Neutrophil (primary cell): Measurements from ENCODE around the gene LIPM.

Experiments used
- H3K27ac ChIP-seq: fragments of 200-600 bp; sonication (generic); 2 replicates; pipeline ENCODE4 v1.5.1; 2016; ENCODE audit warnings: mild to moderate bottlenecking, moderate library complexity
- H3K27me3 ChIP-seq: fragments of 200-600 bp; sonication (generic); 2 replicates; pipeline ENCODE4 v1.6.0; 2016; ENCODE audit warnings: mild to moderate bottlenecking
- H3K36me3 ChIP-seq: fragments of 200-600 bp; sonication (generic); 2 replicates; pipeline ENCODE4 v1.5.1; 2017
- H3K4me1 ChIP-seq, 2 experiments: fragments of 200-600 bp in 1 of 2; sonication (generic) in 1 of 2; 1 replicate in 1 of 2; 2 replicates in 1 of 2; pipeline versions ENCODE4 v1.5.1 to v1.6.1; 2013 to 2016; ENCODE audit warnings: low read depth in 1 of 2, low read length in 1 of 2, mild to moderate bottlenecking in 1 of 2, moderate library complexity in 1 of 2; ENCODE audit not compliant: control insufficient read depth in 1 of 2, insufficient read depth in 1 of 2
- H3K4me3 ChIP-seq, 2 experiments: fragments of 200-600 bp in 1 of 2; sonication (generic) in 1 of 2; 1 replicate in 1 of 2; 2 replicates in 1 of 2; pipeline ENCODE4 v1.5.1; 2013 to 2016; ENCODE audit warnings: low read depth in 1 of 2, low read length in 1 of 2, mild to moderate bottlenecking in 1 of 2, moderate library complexity in 1 of 2
- H3K9me3 ChIP-seq: fragments of 200-600 bp; sonication (generic); 2 replicates; pipeline ENCODE4 v1.5.1; 2016
- TF ChIP-seq, protein P1 (sequence below): fragments of 200-600 bp; sonication (generic); IDR thresholded peaks from 2 replicates; pipeline ENCODE4 v1.5.1; 2016; ENCODE audit warnings: antibody characterized with exemption

LIPM gene

DNA sequence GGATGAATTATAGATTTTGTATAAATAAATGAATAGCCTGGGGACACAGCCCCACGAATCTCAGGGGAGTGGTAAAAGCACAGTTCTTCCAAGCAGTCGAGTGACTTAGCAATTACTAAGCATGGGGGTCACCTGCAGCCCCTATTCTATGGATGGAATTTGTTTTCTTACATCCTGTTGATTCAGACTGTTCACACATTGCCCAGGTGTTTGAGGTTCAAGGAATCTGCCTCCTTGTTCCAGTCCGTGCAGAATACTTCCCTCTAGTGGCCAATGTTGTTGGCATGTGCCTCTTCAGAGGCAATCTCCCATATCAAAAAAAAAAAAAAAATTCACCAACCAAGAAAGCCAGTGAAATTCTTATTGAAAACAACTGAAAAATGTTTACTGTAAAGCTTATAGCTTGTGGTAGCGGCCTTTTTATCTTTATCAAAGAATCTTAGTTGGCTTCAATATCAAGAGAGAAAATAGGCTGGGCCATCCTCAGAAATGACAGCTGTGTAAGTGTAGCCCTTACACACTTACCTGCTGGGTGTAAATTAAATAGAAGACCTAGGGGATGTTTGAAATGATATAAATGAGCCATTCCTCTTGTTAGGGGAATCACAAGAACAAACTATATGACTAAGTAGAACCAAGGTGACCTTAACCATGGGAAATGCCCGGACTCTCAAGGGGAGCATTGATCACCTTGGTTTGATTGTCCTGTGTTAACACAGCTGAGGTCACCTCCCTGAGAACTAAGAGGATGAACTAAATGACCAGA, 7.8 kb downstream of the LIPM start:
- no peaks in the 10 kb centered on the region for H3K4me1 ChIP-seq
- H3K4me3 ChIP-seq: no peak overlapping the region

DNA sequence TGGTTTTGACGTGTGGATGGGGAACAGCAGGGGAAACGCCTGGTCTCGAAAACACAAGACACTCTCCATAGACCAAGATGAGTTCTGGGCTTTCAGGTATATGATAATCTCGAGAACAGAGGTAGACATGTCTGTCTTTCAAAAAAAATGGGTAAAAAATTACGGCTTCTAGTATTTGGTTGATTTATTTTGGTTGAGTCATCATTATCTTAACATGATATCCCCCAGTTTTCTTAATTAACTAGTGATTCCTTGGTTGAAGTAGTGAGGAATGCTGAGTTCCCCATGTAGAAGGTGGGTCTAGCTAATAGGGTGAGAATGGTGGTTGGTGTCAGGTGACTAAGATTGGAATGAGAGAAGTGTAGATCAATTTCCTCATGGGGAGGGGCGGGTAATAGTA, 10.7 kb downstream of the LIPM start:
- TF ChIP-seq, protein P1, sequence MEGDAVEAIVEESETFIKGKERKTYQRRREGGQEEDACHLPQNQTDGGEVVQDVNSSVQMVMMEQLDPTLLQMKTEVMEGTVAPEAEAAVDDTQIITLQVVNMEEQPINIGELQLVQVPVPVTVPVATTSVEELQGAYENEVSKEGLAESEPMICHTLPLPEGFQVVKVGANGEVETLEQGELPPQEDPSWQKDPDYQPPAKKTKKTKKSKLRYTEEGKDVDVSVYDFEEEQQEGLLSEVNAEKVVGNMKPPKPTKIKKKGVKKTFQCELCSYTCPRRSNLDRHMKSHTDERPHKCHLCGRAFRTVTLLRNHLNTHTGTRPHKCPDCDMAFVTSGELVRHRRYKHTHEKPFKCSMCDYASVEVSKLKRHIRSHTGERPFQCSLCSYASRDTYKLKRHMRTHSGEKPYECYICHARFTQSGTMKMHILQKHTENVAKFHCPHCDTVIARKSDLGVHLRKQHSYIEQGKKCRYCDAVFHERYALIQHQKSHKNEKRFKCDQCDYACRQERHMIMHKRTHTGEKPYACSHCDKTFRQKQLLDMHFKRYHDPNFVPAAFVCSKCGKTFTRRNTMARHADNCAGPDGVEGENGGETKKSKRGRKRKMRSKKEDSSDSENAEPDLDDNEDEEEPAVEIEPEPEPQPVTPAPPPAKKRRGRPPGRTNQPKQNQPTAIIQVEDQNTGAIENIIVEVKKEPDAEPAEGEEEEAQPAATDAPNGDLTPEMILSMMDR: no peak
- no peaks in the 10 kb centered on the region for H3K4me1 ChIP-seq

More for the DNA sequence above, 7.8 kb downstream of the LIPM start:
- Histone ChIP-seq H3K27me3 (no peaks in the 10 kb centered on the region), H3K36me3 (no peaks in the 10 kb centered on the region), H3K27ac (no peak overlapping the region), H3K9me3 (no peaks in the 10 kb centered on the region)
- TF ChIP-seq, protein P1: peak; percentile 31

DNA sequence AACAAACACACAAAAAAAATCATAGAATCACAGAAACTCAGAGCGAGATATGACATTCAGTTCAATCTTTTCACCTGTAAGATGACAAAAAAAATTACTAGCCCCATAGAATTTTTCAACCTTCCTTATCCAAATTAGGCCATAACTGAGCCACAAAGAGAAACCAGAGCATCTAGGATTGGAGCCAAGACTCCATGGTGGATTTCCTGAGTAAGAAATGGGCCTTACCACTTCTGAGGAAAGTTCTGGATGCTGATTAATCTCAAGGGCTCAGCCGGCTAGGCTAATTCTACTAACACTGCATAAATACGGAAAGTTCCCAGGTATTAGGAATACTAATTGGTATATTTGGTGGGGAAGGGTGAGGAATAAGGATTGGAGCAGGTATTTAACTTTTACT, 16.8 kb downstream of the LIPM start:
- TF ChIP-seq, protein P1: no peak
- no peaks in the 10 kb centered on the region for H3K27me3 ChIP-seq
- no peak overlapping the region for H3K4me3 ChIP-seq
- peaks cover 68% of the 10 kb centered on the region for H3K36me3 ChIP-seq
- no peaks in the 10 kb centered on the region for H3K4me1 ChIP-seq
- no peak overlapping the region for H3K27ac ChIP-seq
- H3K9me3 ChIP-seq: no peaks in the 10 kb centered on the region

More for the DNA sequence above, 10.7 kb downstream of the LIPM start:
- Histone ChIP-seq H3K4me3 (no peak overlapping the region), H3K27ac (no peak overlapping the region), H3K9me3 (no peaks in the 10 kb centered on the region), H3K36me3 (peaks cover 16% of the 10 kb centered on the region), H3K27me3 (no peaks in the 10 kb centered on the region)

DNA sequence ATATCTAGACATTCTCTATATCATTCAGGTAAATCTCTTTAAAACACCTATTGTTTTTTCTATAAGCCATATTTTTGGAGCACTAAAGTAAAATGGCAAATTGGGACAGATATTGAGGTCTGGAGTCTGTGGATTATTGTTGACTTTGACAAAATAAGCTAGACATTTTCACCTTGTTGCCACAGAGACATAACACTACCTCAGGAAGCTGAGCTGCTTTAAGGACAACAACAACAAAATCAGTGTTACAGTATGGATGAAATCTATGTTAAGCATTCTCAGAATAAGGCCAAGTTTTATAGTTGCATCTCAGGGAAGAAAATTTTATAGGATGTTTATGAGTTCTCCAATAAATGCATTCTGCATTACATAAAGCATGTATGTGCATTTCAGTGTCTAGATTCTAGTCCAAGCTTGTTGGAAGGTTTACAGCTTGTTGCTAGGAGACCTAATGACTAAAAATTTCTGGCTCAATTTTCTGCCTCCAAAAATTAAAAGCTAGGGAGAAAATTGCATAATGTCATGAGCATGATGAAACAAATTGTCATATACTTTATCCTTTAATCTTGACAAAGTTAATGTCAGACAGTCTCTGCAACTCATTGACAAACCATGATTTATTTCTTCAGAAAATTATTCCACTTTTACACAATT, 18.3 kb downstream of the LIPM start:
- TF ChIP-seq, protein P1: no peak
- Histone ChIP-seq H3K4me1 (no peaks in the 10 kb centered on the region), H3K36me3 (peaks cover 82% of the 10 kb centered on the region), H3K27me3 (no peaks in the 10 kb centered on the region), H3K27ac (no peak overlapping the region), H3K9me3 (no peaks in the 10 kb centered on the region), H3K4me3 (no peak overlapping the region)

DNA sequence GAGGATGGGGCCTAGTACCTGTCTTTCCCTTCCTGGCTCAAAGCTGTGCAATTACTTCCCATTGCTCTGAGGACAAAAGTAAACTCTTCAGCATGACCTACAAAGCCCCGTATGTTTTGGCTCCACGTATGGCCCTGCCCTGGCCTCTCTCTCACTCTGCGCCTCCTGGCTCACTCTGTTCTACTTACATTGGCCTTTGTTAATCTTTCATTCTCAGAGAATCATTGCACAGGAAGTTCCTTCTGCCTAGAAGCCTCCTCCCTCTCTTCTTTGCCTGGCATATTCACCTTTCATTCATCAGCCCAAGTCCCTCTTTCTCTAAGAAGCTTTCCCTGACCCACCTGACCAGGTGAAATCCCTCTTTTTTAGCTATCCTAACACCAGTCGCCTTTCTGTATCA, 23.9 kb downstream of the LIPM start:
- no peaks in the 10 kb centered on the region for H3K27me3 ChIP-seq
- no peaks in the 10 kb centered on the region for H3K4me1 ChIP-seq
- H3K27ac ChIP-seq: peak overlapping the region; percentile 10
- no peak overlapping the region for H3K4me3 ChIP-seq
- TF ChIP-seq, protein P1: no peak
- H3K9me3 ChIP-seq: no peaks in the 10 kb centered on the region
- peaks cover 95% of the 10 kb centered on the region for H3K36me3 ChIP-seq
